ENCODE data around the gene INSM2. TPM values are rescaled to one million over a fixed set of nuclear protein-coding genes. Genes with fewer than 3 reads are reported as not detected.

Gene INSM2
- total RNA-seq, 2 experiments from 2014 or later = not detected

DNA sequence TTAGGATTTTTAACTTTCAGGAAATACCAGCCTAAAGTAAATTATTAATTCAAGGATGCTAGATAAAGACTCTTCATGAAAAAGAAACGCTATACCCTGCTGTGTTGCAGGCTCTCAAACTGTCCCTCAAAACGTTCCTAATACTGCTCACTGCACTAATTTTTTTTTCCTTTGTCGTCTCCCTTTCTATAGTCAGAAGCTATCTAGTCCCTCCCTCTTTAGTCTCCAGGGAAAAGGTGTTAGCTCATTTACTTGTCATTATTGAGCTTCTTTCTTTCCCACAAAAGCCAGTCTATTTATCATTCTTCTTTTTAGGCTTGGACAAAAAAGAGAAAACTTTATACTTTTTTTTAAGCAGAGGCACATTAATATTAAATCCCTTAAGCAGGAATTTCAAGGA lies 30.3 kb upstream of the INSM2 start:
- no peaks in the 10 kb centered on the region for H3K4me1 Mint-ChIP-seq (ENCODE audit: low read depth)
- peaks cover 3% of the 10 kb centered on the region for H3K9me3 Mint-ChIP-seq
- no peak for ATAC-seq
- ChIA-PET CTCF (interaction anchor here (0.6 to 1.1 kb wide), 2 partner anchors 104 to 183 kb away, joined by 3 read pairs; no protein-coding TSS in a partner anchor), POLR2A (interaction anchor here (0.6 kb wide), 1 partner anchor 242 kb away, joined by 3 read pairs; no protein-coding TSS in a partner anchor)
- no peak for DNase-seq
- no peak overlapping the region for H3K27ac Mint-ChIP-seq
- intact Hi-C loops (cut with micrococcal nuclease) = no loop called here
- TF ChIP-seq, protein P1, sequence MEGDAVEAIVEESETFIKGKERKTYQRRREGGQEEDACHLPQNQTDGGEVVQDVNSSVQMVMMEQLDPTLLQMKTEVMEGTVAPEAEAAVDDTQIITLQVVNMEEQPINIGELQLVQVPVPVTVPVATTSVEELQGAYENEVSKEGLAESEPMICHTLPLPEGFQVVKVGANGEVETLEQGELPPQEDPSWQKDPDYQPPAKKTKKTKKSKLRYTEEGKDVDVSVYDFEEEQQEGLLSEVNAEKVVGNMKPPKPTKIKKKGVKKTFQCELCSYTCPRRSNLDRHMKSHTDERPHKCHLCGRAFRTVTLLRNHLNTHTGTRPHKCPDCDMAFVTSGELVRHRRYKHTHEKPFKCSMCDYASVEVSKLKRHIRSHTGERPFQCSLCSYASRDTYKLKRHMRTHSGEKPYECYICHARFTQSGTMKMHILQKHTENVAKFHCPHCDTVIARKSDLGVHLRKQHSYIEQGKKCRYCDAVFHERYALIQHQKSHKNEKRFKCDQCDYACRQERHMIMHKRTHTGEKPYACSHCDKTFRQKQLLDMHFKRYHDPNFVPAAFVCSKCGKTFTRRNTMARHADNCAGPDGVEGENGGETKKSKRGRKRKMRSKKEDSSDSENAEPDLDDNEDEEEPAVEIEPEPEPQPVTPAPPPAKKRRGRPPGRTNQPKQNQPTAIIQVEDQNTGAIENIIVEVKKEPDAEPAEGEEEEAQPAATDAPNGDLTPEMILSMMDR (IDR thresholded peaks at IDR 0.05) = no peak
- no peak overlapping the region for H3K4me3 Mint-ChIP-seq
- no peaks in the 10 kb centered on the region for H3K36me3 Mint-ChIP-seq (ENCODE audit: low read depth)
- H3K27me3 Mint-ChIP-seq = peaks cover 10% of the 10 kb centered on the region

- ChIA-PET CTCF (interaction anchor here (0.6 to 1.1 kb wide), 2 partner anchors 103 to 183 kb away, joined by 3 read pairs; no protein-coding TSS in a partner anchor), POLR2A (no interaction called here)
- Mint-ChIP-seq H3K27me3 (peaks cover 9% of the 10 kb centered on the region), H3K4me1 (ENCODE audit: low read depth) (no peaks in the 10 kb centered on the region), H3K4me3 (no peak overlapping the region), H3K36me3 (ENCODE audit: low read depth) (no peaks in the 10 kb centered on the region), H3K9me3 (peaks cover 1% of the 10 kb centered on the region), H3K27ac (no peak overlapping the region)
- no peak for ATAC-seq
- TF ChIP-seq, protein P1 (IDR thresholded peaks at IDR 0.05) = no peak
- DNase-seq = no peak
- intact Hi-C loops (cut with micrococcal nuclease) = no loop called here
Observed at GRCh38 chr14:35504260-35504659, 29.7 kb upstream of the INSM2 start.

DNA sequence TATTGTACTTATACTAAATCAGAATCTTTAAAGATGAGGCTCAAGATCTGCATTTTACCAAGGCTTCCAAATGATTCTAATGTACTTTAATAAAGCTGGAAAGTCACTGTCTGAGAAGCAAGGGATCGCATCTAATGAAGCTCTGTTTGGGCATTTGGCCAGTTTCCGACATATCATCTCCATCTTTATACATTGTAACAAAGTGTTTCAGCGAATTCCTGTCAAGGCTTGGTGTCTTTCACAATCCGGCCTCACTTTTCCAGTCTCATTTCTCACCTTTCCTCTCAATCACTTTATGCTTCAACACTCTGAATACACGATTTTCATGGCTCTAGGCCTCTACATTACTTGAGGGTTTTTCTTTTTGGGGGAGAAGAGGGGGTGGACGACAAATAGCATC lies 27.5 kb upstream of the INSM2 start:
- H3K9me3 Mint-ChIP-seq = no peaks in the 10 kb centered on the region
- peaks cover 6% of the 10 kb centered on the region for H3K27me3 Mint-ChIP-seq
- TF ChIP-seq, protein P1 (IDR thresholded peaks at IDR 0.05) = no peak
- DNase-seq = no peak
- H3K36me3 Mint-ChIP-seq (ENCODE audit: low read depth) = no peaks in the 10 kb centered on the region
- H3K4me3 Mint-ChIP-seq = no peak overlapping the region
- ChIA-PET POLR2A (interaction anchor here (1.6 kb wide), 1 partner anchor 29 kb away, joined by 3 read pairs; no protein-coding TSS in a partner anchor), CTCF (no interaction called here)
- H3K4me1 Mint-ChIP-seq (ENCODE audit: low read depth) = no peaks in the 10 kb centered on the region
- no peak overlapping the region for H3K27ac Mint-ChIP-seq
- ATAC-seq = no peak
- intact Hi-C loops (cut with micrococcal nuclease) = no loop called here

DNA sequence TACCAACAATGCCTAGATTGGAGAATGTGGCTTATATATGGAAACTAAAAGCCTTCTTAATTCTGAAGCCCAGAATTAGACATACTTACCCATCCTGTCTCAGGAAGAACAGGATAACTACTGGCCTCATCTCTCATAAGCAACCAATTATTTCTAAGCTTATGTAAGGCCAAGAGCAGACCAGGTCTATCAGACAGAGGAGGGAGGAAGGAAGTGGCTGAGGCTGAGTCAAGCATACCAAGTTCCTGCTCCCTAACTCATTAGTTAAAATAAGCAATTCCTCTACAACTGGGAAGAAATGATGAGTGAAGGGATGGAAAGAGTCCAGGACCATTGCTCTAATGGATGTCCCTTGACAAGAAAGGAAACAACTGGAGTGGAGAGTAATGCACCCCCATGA lies 27.0 kb upstream of the INSM2 start:
- CTCF ChIA-PET = no interaction called here
- Mint-ChIP-seq H3K4me1 (ENCODE audit: low read depth) (no peaks in the 10 kb centered on the region), H3K4me3 (no peak overlapping the region), H3K27me3 (peaks cover 6% of the 10 kb centered on the region), H3K27ac (no peak overlapping the region), H3K9me3 (no peaks in the 10 kb centered on the region), H3K36me3 (ENCODE audit: low read depth) (no peaks in the 10 kb centered on the region)
- TF ChIP-seq, protein P1 (IDR thresholded peaks at IDR 0.05) = no peak
- DNase-seq (no peak), ATAC-seq (no peak)
- POLR2A ChIA-PET = interaction anchor here (1.6 kb wide), 1 partner anchor 28 kb away, joined by 3 read pairs; no protein-coding TSS in a partner anchor
- intact Hi-C loops (cut with micrococcal nuclease) = no loop called here

GRCh38 chr14:35509846-35510245 lies 24.1 kb upstream of the INSM2 start:
- no peaks in the 10 kb centered on the region for H3K9me3 Mint-ChIP-seq
- intact Hi-C loops (cut with micrococcal nuclease) = no loop called here
- H3K4me3 Mint-ChIP-seq = no peak overlapping the region
- CTCF ChIA-PET = no interaction called here
- no peak overlapping the region for H3K27ac Mint-ChIP-seq
- TF ChIP-seq, protein P1 (IDR thresholded peaks at IDR 0.05) = no peak
- H3K36me3 Mint-ChIP-seq (ENCODE audit: low read depth) = no peaks in the 10 kb centered on the region
- peaks cover 2% of the 10 kb centered on the region for H3K27me3 Mint-ChIP-seq
- POLR2A ChIA-PET = no interaction called here
- H3K4me1 Mint-ChIP-seq (ENCODE audit: low read depth) = no peaks in the 10 kb centered on the region
- DNase-seq (no peak), ATAC-seq (no peak)

Data from activated CD8-positive, alpha-beta T cell treated with anti-CD3 and anti-CD28 coated beads for 36 hours (primary cell).